22Rv1 (cell line): ENCODE results near the gene DNAH8.

ENCODE experiments used
- H3K27ac ChIP-seq: fragments of 450-650 bp; 2 replicates; pipeline ENCODE4 v1.5.1; 2017
- CTCF ChIP-seq: fragments of 450-650 bp; IDR thresholded peaks from 2 replicates; pipeline ENCODE4 v1.5.1; 2017; ENCODE audit warnings: mild to moderate bottlenecking
- ZFX ChIP-seq: fragments of 450-650 bp; IDR thresholded peaks from 2 replicates; pipeline ENCODE4 v1.6.1; 2017; ENCODE audit warnings: antibody characterized with exemption, borderline replicate concordance

DNAH8 gene

DNA sequence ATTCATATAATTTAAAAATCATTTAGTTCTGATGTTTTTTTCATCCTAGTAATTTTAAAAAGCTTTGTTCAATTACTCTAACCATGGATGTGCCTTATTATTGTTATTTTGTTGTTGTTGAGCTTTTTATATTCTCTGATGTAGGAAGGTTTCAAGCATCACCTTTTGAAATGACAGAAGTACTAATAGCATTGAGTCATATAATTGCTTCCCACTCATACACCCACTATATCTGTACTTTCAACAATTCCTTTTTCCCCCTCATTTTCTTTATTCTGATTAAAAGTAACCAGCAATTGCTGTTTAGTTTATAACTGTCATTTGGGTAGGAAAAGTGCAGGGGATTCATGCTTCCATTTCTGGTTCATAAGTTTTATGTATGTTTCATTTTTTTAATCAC is 38.6 kb downstream of the DNAH8 start:
- TF ChIP-seq CTCF (no peak), ZFX (no peak)
- H3K27ac ChIP-seq, result no peak overlapping the region

GRCh38 chr6:38755207-38755606 is 40.1 kb downstream of the DNAH8 start:
- peak overlapping the region; percentile 80 for H3K27ac ChIP-seq
- TF ChIP-seq ZFX (no peak), CTCF (no peak)

DNA sequence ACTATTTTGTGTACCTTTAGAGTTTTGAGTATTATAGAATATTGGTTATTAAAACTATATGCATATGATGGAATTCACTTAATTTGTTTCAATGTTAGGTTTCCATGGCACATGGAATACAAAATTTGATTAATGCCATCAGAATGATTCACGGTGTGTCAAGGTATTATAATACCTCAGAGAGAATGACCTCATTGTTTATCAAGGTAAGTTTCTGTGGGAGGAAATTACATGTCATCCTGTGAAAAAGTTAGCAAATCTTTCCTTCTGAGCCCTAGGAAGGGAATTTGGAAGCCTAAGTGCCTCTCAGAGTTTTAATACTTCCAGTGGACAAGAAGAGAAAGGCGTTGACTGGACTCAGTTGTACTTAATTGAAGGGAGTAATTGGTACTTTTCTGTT is 40.8 kb downstream of the DNAH8 start:
- H3K27ac ChIP-seq, result peak overlapping the region; percentile 80
- TF ChIP-seq CTCF (no peak), ZFX (no peak)

- TF ChIP-seq ZFX (no peak), CTCF (no peak)
- no peak overlapping the region for H3K27ac ChIP-seq
Measured at GRCh38 chr6:38760097-38760496, 45.0 kb downstream of the DNAH8 start.

DNA sequence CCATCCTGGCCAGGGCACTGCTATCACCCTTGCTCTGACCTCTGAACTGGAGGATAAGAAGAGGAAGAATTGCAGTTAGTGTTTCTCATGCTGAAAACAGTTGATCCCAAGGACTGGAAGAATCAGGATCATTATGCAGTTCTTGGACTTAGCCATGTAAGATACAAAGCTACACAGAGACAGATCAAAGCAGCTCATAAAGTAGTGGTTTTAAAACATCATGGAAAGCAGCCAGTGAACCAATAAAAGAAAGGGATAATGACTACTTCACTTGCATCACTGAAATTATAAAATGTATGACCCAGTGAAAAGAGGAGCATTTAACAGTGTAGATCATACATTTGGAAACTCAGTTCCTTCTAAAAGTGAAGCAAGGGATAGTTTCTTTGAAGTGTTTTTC is 47.7 kb downstream of the DNAH8 start:
- H3K27ac ChIP-seq, result no peak overlapping the region
- TF ChIP-seq CTCF (no peak), ZFX (no peak)

DNA sequence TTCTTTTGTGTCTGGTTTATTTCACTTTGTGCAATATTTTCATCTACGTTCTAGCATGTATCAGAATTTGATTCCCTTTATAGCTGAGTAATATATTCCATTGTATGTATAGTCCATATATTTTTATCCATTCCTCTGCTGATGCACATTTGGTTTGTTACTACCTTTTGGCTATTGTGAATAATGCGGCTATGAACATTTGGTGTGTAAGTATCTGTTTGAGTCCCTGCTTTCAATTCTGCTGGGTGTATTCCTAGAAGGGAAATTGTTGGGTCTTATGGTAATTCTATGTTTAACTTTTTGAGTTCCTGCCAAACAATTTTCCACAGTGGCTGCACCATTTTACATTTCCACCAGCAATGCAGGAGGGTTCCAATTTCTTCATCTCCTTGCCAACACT is 52.4 kb downstream of the DNAH8 start:
- no peak overlapping the region for H3K27ac ChIP-seq
- TF ChIP-seq CTCF, result no peak
- no peak for TF ChIP-seq ZFX

DNA sequence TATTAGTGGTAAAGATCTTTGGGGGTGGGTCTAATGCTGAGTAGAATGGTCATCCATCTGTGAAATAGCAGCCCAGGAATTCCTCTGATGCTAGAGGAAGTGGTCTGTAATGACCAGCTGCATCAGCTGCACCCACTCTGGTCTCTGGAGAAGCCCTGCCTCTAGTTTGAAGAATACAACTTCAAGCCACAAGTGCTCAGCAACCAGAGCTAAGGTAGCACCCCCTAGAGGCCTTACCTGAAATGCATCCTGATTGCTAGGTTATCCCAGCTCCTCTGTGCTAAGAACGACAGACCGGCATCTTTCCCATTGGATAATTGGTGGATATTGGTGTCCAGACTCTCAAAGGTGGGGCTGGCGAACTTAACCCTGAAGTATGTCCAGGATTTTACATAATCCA is 58.2 kb downstream of the DNAH8 start:
- no peak overlapping the region for H3K27ac ChIP-seq
- TF ChIP-seq CTCF (peak; percentile 73), ZFX (no peak)
